HG03060 (cell line): Measurements from ENCODE around the gene SLC44A1.
A peak's percentile ranks its signal among the peaks of the same experiment; 100 is the strongest.

ENCODE experiments used
- ATAC-seq: cut with Tn5 transposase; IDR thresholded peaks from one replicate; pipeline ENCODE4 v1.9.1; 2021; ENCODE audit warnings: low read depth, moderate number of reproducible peaks; ENCODE audit not compliant: unreplicated experiment

The SLC44A1 gene

DNA sequence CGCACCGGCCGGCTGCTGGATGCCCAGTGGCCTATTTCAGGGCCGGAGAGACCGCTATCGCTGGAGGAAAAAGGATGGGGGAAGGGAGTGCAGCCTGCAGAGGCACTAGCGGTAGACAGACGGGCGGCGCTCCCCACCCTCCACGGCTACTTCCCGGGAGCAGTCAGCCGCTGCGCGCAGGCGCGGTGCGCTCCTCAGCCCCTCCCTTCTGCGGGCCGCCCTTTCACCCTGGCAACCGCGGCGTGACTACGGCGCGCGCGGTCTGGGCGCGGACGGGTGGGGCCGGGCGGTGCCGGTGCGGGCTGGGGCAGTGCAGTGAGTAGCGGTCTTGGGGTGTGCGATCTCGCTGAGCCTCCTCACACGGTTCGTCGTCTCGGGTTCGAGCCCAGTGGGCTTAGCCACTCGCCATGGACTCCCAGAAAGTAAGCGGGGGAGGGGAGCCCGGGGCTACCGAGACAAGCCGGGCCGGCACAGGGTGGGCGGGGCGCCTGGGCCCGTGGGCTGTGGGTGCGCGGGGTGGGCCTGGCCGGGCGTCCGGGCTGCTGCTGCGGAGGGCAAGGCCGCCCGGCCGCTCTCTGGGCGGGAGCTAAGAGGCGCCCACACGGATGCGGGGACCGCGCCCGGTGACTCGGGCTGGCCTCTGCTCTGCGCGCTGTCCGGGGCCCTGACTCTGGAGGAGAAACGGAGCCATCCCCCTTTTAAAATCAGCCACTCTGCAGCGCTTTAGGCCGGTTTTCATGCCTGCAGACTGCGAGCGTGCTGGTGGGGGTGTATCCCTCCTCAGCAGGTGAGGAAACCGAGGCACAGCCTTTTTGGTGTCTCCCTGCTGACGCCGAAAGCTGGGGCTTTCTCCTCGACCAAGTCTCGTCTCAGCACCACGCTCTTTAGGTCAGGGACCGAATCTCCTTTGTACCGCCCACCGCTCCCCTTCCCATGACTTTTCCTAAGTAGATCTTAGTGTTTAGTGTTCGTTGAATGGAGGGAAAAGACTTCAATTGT is 203.7 kb downstream of the SLC44A1 start, which contains the start of gene FSD1L:
Gene FSD1L (plus strand): TSS at position 221 of the 999 bp plus-strand sequence. CDS start 187 bp downstream, at position 408.
- ATAC-seq, result peak; percentile 83

DNA sequence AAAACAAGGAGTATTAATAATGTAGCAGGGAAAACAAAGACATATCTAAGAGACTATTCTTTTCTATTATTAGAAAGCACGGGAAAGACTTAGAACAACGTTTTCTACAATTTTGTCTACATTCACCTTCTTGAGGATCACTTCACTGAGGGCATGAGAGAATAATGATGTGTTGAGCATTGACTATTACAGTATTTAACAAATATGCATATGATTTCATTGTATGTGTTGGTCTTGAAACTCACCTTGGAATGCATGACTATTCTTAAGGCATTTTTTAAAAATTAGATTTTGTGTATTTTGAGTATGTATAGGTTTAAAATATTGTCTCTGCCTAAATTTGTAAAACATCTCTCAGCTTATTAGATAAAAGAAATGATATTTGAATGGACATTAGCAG is 204.6 kb downstream of the SLC44A1 start:
- ATAC-seq, result no peak

DNA sequence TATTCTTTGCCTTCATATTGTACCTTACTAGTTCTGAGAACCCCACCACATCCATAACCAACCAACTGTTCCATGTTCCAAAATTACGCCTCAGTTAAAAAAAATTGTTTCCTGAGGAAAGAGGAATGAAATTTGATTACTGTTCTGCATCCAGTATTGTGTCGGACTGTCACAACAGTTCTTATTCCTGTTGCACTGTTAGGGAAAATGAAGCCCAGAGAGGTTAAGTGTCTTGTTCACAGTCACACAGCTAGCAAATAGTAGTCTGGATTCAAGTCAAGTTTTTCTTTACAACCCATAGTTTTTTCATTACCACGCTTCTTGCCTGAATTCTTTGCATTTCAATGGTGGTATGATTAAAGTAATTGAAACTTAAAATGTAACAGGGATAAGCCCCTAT is 207.7 kb downstream of the SLC44A1 start:
- no peak for ATAC-seq

DNA sequence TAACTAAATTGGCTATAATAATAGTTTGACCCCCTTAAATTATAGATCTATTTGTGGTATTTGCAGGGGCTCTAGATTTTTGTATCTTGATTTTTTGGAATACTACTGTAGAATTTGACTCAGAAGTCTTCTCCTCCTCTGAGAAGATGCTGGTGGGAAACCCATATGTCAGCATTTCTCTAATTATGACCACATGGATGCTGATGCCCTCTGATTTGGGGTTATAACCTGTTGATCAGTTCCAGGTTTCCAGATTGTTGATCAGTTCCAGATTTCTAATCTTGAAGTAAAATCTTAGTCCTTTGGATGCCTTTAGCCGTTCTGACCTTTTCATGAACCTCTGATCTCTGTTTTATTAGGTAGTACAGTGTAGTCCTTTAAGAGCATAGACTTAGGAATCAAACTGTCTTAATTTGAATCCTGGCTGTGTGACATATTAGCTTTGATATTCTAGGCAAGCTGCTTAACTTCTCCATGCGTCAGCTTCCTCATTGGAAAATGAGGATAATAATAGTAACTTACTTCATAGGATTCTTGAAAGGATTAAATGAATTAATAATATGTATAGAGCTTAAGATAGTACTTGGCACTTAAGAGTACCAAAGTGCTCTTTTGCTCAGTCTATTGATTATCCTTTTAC is 211.5 kb downstream of the SLC44A1 start:
- no peak for ATAC-seq

DNA sequence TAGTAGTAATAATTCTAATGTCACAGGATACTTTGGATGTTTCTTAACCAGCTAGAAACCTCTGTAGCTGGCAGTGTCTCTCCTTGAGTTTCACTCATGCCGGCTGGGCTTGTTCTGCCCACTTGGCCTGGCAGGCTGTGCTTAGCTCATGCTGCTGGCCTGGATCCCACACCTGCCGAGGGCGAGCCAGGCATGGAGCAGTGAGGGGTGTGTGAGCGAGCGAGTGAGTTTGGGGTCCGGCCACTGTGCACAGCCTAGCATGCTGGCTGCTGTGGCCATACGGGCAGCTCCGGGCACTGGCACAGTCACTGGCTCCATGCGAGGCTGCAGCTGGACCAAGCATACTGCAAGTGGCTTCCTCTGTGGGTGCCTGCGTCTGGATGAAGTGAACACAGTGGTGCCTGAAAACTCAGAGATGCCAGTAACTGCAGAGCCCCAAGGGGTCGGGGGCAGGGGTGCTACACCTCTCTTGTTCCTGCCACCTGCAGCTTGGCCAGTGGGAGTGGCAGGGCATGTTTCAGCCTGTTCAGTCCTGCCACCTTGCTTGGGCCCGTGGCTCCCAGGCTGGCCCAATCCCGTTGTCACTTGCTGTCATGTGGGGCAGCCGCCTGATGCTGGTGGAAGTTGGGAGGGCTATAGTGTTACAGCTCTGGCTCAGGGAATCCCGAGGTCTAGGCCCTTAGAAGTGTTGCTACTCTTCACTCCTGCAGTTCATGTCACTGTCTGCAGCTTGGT is 213.3 kb downstream of the SLC44A1 start:
- no peak for ATAC-seq

DNA sequence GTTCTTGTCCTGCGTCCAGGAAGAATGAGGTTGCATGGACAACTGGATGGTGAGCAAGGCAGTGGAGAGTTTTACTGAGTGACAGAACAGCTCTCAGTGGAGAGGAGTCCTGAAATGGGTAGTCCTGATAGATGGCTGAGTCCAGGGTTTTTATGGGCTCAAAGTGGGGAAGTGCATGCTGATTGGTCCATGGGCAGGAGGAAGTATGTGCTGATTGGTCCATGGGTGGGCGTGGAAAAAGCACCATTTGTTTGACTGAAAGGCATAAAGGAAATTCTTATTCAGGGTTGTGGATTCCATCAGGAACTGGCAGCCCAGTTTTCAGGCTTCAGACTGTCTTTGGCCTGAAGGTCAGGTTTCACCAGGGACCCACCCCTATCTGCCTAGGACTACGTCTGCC is 214.0 kb downstream of the SLC44A1 start:
- ATAC-seq, result no peak

DNA sequence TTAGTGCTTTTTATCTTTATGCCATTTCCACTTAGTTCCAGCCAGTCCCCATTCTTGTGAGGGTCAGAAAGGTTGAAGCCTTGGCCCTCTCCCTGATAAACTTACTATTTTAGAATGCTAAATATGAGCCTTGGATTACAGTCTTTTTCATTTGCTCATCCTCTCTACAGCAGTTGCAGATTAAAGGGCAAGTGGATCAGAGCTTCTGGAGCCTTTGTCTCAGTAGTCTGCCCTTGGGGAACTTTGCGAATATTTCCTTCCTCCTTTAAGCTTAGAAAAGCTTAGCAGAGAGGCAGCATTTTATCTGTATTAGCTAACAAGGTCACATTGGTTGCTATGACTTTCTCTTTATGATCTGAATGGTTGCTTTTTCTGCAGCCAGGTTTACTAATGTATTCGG is 214.9 kb downstream of the SLC44A1 start:
- no peak for ATAC-seq

DNA sequence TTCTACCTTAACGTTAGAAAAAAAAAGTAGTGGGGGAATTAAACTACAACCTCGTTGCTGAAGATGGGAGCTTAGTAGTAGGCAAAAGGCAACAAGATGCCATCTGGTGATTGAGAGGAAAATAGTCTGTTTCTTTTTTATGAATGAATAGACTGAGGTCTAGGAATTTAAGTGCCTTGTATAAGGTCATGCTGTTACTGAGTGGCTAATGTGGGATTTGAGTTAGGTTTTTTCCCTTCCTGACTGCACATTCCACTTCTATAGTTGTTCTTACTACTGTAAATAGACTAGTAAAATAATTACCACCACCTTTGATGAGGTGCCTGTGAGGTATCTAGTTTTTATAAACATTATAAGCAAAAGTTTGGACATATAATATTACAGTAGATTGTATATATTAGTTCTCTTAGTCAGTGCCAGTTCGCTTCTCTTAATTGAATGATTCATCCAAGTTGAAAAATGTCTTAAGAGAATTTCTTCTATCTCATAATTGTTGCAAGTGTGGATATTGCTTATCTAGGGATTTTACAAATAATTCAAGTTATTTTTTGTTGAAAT is 222.5 kb downstream of the SLC44A1 start:
- no peak for ATAC-seq

DNA sequence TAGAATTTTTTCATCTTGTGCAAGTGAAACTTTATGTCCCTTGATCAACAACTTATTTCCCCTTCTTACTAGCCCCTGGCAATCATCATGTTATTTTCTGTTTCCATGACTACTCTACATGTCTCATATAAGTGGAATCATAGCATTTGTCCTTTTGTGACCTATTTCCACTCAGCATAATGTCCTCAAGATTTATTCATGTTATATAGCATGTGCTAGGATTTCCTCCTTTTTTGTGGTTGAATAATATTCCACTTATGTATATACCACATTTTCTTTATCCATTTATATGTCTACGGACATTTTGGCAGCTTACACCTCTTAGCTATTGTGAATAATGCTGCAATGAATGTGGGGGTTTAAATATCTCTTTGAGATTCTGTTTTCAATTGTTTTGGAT is 224.4 kb downstream of the SLC44A1 start:
- ATAC-seq, result no peak

DNA sequence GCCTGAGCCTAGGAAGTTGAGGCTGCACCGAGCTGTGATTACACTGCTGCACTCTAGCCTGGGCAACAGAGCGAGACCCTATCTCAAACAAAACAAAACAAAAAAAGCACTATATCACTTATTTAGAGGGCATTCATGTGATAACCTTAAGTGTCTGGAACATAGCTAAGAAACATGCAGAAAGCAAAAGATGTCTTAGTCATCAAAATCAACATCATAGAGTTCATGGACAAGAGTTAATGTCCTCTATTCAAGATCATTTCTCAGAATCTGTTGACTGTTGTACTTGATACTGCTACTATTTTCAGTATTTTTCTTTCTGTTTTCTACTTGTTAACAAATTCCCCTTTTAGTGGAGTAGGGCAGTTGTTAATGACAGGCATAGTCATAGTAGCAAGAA is 228.8 kb downstream of the SLC44A1 start:
- ATAC-seq, result no peak

DNA sequence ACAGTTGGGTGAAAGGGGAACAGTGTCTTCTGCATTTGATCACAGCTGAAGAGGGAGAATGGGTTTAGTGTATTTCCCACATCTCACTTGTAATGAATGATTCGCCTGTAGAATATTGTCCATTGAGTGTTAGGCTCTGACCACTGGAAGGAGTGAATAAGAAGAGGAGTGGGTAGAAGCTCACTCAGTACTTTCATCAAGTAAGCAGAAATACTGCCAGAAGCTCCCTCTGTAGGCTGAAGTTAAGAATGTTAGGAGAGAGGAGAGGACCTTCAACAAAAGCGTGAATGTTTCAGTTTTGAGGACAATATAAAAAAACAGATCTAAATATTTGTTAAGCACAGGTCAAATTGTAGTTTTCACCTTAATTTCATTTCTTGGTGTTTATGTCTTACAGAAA is 230.9 kb downstream of the SLC44A1 start:
- ATAC-seq, result no peak

DNA sequence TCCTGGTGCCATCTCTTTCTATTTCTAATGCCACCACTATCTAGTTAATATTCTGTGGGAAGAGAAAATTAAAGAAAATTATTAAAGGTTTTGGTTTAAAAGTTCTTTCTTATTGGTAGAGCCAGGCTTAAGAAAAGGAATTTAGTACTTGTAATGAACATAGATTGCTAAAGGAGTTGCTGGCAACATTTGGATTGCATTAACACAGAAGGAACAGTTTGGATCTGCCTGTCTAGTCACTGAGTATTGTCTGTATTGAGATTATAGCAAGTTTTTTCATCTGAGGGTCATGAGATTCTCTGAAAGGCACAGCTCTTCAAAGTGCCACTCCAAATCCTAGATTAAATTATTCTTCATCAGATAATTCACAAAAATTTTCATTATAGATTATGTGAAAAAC is 235.4 kb downstream of the SLC44A1 start:
- ATAC-seq, result no peak

DNA sequence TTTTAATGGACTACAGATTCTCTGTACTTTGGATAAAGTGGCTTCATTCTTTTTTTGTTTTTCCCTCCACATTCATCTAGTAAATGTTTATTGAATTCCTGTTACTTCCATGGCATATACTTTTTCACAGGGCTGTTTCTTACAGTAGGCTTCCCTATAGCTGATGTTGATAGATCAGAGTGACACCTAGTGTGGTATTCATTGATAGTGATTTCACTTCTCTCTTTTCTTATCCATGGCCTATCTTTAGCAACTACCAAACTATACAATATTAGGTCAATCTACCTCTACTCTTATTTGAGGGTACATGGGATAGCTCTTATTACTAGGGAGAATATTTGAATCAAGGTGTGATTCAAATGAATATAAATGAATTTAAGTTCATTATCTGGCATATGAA is 239.2 kb downstream of the SLC44A1 start:
- ATAC-seq, result no peak

DNA sequence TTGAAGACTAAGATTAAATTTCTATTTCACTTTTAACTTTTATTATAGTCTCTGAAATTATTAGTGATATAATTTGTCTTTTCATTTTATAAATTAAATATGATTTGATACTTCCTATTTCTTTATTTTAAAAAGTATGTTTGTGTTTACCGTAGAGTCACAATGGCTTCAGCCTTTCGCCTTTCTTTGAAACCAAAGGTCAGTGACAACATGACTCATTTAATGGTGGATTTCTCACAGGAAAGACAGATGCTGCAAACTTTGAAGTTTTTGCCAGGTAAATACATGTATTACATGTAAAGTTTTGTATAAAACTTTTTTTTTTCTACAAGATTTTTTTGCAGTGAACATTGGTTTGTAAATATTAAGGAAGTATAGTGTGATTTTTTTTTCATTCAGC is 239.8 kb downstream of the SLC44A1 start:
- no peak for ATAC-seq

DNA sequence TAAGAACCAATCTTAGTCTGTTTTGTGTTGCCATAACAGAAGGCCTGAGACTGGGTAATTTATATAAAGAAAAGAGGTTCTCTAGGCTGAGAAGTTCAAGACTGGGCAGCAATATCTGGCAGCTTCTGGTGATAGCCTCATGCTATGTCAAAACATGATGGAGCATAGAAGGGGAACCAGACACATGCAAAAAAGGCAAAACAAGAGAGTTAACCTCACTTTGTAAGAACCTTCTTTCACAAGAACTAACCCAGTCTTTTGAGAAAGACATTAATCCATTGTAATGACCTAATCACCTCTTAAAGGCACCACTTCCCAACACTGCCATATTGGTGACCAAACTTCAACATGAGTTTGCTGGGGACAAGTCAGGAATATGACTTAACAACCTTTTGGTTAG is 240.7 kb downstream of the SLC44A1 start:
- no peak for ATAC-seq
